SIG-M5 treated with dmso at 0.1 percent for 504 hours (cell line): ENCODE data around the gene MSANTD7.
"Not testable (repeated sequence)": the region's sequence is repeated elsewhere in the genome, so short reads cannot be mapped to it uniquely, and the experiment has no call there.

Experiments
- DNase-seq: peaks from one replicate; lab custom pipeline; 2025; ENCODE audit not compliant: unreplicated experiment; lab: John Stamatoyannopoulos, UW

The MSANTD7 gene

GRCh38 chr10:14837757-14838581, at the start of gene MSANTD7, which contains the start of the genes CDNF and HSPA14:
TSS of gene MSANTD7 (plus strand) at chr10:14838306. CDS start at chr10:14842285, 3,979 bp downstream.
TSS of gene CDNF (minus strand) at chr10:14838037. CDS start at chr10:14837946, 91 bp downstream.
TSS of gene HSPA14 (plus strand) at chr10:14838306. CDS start at chr10:14838403, 97 bp downstream.
- DNase-seq: peak; percentile 97

GRCh38 chr10:14798636-14799035, 39.5 kb upstream of the MSANTD7 start:
- no peak for DNase-seq

GRCh38 chr10:14800397-14800796, 37.7 kb upstream of the MSANTD7 start:
- no peak for DNase-seq

GRCh38 chr10:14801723-14802122, 36.4 kb upstream of the MSANTD7 start:
- no peak for DNase-seq

GRCh38 chr10:14803827-14804226, 34.3 kb upstream of the MSANTD7 start:
- no peak for DNase-seq

GRCh38 chr10:14806318-14806717, 31.8 kb upstream of the MSANTD7 start:
- no peak for DNase-seq

GRCh38 chr10:14810969-14811953, 26.8 kb upstream of the MSANTD7 start:
- no peak for DNase-seq

- no peak for DNase-seq
Measured at GRCh38 chr10:14812271-14812670, 25.8 kb upstream of the MSANTD7 start.

- DNase-seq: no peak
Measured at GRCh38 chr10:14815681-14816080, 22.4 kb upstream of the MSANTD7 start.

- DNase-seq: not testable (repeated sequence)
Measured at GRCh38 chr10:14816717-14817116, 21.4 kb upstream of the MSANTD7 start.

- no peak for DNase-seq
Measured at GRCh38 chr10:14820010-14820774, 17.9 kb upstream of the MSANTD7 start.

- DNase-seq: no peak
Measured at GRCh38 chr10:14820775-14821154, 17.3 kb upstream of the MSANTD7 start.

- no peak for DNase-seq
Measured at GRCh38 chr10:14821635-14822375, 16.3 kb upstream of the MSANTD7 start.

- peak; percentile 57 for DNase-seq
Measured at GRCh38 chr10:14822879-14823755, 15.0 kb upstream of the MSANTD7 start.

GRCh38 chr10:14823966-14824365, 14.1 kb upstream of the MSANTD7 start:
- DNase-seq: no peak

GRCh38 chr10:14826076-14826829, 11.9 kb upstream of the MSANTD7 start:
- peak; percentile 37 for DNase-seq

- no peak for DNase-seq
Measured at GRCh38 chr10:14833106-14833505, 5.0 kb upstream of the MSANTD7 start.

- no peak for DNase-seq
Measured at GRCh38 chr10:14836208-14836607, 1.9 kb upstream of the MSANTD7 start.
